GM18498 (cell line): ENCODE measurements around the gene PITPNM3.

Experiments
- ATAC-seq: cut with Tn5 transposase; IDR thresholded peaks from one replicate; pipeline ENCODE4 v1.9.1; 2021; ENCODE audit warnings: mild to moderate bottlenecking, moderate library complexity; ENCODE audit not compliant: unreplicated experiment

Gene PITPNM3

DNA sequence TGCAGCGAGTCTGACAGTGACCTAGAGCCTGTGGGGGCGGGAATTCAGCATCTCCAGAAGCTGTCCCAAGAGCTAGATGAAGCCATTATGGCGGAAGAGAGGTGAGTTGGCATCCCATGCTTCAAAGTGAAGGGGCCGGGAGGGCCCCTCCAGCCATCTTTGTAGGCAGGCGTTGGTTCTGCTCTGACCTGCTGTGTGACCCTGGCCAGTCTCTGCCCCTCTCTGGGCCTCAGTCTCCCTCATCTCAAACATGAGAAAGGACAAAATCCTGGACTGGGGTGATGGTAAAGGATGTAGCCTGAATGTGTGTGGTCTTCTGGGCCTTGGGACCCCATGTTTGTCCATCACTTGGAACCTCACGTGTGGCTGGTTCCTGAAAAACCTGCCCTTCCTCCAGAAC lies 107.0 kb downstream of the PITPNM3 start:
- ATAC-seq: no peak

DNA sequence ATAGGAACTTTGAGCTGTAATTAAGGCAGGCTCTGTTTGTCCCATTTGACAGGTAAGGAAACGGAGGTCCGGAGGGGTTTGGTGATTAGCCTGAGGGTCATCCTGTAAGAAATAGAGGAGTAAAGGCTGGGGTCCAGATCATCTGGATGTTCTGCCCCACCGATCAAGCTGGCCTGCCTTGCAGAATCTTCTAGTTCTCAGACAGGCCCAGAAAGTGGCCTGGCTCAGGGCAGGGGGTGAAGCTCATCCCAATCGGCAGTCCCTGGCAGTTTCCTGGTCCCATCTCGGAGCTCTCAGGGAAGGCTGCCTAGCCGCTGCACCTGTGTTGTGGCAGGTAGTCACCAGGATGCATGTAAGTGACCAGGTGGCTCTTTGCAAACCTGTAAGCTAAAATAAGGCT lies 107.9 kb downstream of the PITPNM3 start:
- ATAC-seq: no peak

DNA sequence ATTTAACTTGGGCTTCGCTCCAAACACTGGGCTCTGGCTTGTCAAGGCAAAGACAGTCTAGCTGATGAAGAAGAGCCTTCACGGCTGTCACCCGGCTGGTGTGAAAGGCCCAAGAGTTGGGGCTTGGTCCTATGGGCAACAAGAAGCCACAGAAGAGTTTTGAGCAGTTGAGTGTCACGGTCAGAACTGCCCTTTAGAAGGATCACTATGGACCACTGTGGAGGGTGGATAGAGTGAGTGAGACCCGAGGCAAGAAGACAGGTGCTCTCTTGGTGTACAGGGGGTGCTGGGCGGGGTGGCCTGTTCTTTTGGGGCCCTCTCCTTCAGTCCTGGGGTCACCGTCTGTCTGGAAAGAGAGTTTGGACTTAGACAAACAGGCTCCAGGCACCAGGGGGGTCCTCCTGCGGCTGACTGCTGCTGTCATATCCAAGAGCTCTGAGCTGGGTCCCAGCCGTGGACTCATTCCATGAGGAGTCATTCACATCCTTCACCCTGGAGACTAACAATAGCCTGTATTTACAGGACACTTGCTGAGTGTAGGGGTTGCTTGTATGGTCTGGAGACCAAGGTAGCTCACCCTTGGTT lies 109.7 kb downstream of the PITPNM3 start:
- no peak for ATAC-seq

DNA sequence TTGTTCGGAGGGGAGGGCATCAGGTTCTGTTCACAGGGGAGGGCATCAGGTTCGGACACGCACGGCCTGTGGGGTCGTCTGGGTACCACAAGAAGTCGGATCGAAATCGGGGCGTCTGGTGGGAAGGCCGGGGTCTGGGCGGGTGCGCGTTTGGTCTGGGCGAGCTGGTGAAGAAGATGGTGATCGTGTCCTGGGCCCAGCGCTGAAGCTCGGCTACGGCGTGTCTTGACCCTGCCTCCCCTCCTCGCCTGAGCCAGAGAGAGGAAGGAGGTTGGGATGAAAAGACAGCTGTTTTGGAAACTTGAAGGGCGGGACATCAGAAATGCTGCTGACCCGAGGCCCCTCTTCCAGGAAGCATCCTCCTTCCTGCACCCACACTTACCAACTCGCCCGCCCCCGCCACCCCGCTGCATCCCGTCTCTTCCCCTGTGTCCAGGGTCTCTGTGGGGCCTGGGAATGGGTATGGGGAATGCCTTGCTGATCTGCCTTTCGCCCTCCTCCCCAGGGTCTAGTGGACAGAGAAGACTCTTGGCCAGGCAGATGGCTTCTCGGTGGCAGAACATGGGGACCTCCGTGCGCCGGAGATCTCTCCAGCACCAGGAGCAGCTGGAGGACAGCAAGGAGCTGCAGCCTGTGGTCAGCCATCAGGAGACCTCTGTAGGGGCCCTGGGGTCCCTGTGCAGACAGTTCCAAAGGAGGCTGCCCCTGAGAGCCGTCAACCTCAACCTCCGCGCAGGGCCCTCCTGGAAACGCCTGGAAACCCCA lies 111.6 kb downstream of the PITPNM3 start:
- ATAC-seq: no peak

DNA sequence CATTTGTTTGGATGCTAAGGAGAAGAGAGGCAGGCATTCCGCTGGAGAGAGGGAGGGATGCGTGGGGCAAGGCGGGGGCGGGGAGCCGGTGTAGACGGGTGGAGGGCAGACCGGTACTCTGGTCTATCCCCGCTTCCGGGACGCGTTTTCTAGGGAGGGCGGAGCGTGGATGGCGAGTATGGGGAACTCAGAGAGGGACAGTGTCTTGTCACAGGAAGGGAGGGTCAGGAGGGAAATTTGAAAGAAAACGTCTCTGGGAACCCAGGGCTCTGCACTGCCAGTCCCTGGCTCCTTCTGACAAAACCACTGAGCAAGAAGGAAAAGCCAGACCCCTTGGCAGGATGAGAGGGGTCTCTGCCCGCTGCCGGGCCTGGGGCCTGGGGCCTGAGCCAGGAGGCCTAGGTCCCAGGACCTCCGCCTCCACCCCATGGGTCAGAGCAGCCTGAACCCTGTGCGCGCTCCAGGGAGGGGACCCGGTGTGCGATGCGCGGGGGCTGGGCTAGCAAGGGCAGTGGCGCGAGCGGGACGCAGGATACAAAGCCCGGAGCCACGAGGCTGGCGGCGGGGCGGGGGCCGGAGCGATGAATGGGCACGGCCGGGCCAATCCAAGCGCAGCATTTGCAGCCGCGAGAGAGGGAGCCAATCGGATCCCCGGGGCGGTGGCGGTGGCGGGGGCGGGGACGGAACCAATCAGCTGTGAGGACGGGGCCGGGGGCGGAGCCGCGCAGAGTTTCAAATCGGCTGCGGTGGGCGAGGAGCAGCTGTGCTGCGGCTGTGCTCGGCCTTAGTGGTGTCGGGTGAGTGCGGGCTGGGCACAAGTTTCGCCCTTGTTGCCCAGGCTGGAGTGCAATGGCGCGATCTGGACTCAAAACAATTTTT lies 112.4 kb downstream of the PITPNM3 start, which contains the start of gene PIMREG:
Gene PIMREG, plus strand, starts transcription at position 764 of the 879 bp plus-strand sequence. CDS start 656 bp downstream, outside the sequence.
- peak; percentile 91 for ATAC-seq

DNA sequence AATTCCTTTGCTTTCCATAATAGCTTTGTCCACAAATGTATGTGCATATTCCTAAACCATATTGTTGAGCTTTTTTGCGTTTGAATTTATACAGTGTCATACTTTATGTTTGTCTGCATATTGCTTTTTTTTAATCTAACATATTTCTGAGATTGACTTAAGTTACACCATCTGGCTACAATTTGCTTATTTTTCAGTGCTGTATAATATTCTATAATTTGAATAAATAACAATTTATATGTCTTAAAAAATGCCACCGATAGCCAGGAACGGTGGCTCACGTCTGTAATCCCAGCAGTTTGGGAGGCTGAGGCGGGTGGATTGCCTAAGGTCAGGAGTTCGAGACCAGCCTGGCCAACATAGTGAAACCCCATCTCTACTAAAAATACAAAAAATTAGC lies 113.6 kb downstream of the PITPNM3 start:
- ATAC-seq: no peak

DNA sequence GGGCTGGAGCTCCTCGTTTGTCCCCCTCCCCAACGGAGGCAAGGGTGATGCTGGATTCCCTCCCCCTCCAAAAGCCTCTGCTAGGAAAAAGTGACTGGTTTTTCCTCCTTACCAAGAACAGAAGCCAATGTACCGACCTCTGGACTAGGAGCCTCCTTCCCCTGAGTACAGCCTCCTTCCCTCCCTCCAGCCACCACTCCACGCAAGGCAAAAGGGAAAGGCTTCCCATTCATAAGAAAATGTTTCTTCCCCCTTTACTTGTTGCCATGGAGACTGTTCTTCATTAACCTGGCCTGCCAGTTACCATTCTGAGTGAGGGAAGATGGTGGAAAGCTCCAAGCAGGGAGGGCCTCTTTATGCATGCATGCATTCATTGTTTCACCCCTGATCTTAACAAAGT lies 116.4 kb downstream of the PITPNM3 start:
- no peak for ATAC-seq

DNA sequence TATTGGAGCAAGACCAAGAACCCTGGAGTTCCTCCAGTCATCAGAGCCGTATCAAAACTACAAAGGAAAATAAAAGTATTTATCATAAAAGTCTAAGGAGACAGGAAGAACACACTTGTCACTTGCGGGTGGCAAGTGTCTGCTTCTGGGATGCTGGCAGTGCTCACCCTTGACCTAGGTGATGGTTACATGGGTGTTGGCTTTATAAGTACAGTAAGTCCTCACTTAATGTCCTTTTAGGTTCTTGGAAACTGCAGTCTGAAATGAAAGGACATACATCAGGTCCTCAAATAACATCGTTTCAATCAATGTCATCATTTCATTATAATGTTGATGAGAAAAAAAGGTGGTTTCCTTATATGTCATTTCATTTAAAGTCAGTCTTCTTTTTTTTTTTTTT lies 118.4 kb downstream of the PITPNM3 start:
- no peak for ATAC-seq

DNA sequence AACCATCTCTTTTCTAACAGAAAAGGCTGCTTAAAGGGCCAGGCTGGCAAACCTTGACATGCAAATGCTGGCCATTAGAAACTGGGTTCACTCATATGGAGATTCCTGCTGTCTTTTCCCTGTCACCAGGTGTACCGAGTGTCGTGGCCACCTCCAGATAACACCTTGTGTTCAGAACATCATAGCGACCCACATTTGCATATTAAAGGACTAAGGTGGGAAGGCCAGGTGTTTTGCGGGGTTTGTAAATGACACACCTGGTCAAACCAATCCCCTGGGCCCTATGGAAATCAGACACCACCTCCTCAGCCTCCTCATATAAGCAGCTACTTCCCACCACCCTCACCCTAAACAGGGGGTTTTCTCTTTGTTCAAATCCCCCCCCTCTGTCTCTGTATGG lies 118.9 kb downstream of the PITPNM3 start:
- ATAC-seq: no peak

DNA sequence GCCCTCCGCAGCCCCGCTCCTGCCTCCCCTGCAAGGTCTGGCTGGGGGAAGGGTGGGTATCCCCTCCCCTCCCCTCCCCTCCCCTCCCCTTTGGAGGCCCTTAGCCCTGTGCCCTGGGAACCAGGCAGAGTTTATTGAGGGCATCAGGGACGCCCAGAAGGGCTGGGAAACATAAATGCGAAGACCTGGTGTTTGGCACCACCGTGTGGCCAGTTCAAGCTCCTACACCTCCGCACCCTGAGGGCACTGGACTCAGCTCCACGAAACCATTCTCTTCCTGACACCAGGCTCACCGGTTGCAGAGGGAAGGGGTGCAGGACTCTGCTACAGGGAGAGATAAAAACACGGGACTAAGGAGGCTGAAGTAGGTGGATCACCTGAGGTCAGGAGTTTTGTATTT lies 120.4 kb downstream of the PITPNM3 start:
- no peak for ATAC-seq

DNA sequence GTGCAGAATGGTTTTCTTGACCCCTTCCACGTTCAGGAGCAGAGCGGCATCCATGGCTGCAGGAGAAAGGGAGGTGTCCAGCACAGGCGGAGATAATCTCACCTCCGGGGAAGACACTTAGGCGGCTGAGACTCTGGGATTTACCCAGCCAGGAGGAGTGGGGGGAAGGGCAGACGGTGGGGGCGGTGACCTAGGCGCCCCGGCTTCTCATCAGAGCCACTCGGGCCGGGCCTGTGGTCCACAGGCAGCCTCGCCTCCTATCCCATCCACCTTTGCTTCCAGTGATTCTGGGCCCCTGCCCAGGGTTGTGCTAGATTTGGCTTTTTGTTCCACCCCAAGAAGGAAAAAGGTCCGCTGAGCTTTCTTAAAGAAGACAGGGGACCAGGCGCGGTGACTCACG lies 121.3 kb downstream of the PITPNM3 start, which contains the start of gene AIPL1:
Gene AIPL1, minus strand, starts transcription at position 71 of the 400 bp plus-strand sequence. Its CDS starts 17 bp downstream, at position 54.
- no peak for ATAC-seq

DNA sequence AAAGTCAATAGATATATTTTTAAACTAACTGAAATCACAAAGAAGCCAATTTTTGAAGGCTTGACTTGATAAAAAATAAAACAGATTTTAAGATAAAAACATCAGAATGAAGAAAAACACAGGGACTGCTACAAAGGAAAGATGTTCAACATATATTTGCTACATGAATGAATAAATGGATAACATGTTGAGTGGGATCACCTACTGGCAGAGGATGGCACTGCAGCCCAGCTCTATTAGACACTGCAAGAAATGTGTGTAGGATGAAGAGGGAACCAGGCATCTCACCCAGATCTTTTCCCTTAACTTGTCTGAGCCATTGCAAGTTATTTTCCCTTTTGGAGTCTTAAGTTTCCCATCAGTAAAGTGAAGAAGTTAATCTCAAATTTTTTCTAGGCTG lies 125.6 kb downstream of the PITPNM3 start:
- ATAC-seq: no peak

DNA sequence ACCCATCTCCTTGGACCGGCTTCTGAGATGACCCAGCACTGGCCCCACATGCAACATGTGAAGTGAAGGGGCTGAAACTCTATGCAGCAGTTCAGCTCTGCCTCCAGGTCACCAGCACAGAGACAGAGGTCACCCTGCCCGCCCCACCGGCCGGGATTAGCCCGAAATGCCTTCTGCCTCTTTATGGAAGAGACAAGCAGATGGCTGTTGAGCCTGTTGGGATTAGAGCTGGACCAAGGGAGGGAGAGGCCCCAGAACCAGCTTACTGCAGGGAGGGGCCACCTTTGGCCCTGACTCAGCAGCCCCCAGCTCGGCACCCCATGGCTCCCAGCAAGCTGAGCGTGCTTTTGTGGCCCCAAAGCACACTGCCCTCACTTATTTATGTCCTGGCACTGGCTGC lies 127.1 kb downstream of the PITPNM3 start:
- ATAC-seq: no peak

DNA sequence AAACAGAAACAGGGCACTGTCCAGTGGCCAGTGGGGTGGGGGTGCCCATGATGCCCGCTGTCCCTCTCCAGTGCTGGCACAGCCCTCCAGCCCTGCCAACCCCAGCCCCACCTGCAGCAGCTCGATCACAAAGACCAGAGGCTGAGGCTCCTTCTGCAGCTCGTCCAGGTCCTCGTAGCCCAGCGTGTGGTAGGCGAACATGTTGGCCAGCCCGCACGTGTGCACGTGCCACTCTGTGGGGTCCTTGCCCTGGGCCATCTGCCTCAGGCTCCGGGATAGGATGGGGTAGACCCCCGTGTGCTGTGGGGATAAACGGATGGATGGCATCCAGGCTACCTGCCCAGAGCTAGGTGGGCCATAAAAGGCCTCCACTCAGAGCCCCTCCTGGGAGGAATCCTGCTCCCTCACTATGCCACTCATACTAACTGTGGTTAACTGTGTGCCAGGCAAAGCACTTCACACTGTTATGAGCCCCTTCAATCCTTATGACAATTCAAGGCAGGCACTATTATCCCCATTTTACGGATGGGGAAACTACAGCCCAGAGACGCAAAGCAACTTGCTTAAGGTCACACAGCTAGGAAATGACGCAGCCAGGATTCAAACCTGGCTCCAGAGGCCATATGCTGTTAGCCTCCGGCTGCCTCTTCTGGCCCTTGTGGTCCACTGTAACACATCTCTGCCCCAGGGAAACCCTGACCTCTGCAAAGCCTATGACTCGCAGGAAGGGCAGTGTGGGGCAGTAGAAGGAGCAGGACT lies 128.0 kb downstream of the PITPNM3 start:
- no peak for ATAC-seq

DNA sequence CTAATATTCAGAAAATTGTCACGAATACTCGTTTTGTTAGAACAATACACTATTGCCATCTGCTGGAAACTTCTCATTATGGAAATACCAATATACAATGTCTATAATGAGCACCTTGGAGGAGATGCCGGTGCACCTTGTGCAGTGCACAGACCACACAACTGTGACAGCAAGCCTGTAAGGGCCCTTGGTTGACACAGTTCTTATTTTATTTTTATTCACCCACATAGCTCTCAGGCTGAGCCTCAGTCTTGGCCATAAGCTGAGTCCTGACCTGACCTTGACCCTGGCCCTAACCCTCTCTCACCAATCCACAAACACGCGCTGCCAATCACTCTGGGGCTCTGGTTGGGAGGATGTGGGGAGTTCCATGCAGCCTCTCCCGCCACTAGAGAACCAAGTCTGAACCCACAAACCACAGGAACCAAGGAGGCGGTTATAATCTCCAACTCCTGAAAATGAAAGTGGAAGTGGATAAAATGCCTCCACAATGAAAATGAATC lies 129.0 kb downstream of the PITPNM3 start:
- no peak for ATAC-seq

DNA sequence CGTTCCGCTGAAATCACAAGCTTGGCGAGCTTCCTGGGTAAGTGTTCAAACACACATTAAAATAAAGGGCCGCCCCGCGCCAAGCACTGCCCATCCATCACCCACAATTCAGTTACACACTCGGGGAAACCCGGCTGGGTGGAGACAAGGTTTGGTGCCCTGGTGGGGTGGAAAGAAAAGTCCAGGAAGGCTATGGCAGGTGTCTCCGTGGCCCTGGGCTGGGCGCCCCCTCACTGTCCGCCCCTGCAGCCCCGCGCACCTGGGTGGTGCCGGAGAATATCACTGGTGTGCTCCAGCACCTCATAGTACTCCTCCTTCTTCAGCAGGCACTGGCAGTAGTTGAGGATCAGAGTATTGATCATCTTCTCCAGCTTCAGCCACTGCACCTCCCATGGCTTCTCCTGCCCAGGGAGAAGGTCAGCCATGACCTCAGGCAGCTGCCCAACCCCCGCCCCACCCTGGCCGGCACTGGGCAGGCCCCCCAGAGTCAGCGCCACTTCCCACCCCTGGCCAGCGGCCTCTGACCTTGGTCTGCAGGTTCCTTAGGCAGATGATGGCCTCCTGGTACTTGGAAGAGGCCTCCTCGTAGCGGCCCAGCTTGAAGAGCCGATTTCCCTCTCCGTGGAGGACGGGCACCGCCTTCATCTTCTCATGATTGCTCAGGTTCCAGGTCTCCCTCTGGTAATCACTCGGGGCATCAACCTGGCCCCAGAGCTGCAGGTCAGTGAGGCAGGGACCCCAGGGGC lies 129.8 kb downstream of the PITPNM3 start:
- no peak for ATAC-seq

DNA sequence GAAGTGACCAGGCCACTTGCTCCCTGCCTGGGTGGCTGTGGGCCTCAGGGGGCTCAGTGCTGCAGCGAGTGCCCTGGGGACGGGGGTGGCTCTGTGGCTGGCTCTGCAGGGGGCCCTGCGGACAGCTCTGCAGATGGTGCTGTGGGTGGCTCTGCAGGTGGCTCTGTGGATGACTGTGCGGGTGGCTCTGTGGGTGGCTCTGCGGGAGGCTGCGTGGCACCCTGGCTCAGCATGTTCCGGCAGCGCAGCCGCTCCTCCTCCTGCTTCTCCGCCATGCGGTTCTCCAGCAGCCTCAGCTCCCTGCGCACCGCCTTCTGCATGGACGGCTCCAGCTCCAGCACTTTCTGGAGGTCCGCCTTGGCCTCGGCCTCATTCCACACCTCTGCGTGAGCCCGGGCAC lies 130.9 kb downstream of the PITPNM3 start:
- no peak for ATAC-seq

DNA sequence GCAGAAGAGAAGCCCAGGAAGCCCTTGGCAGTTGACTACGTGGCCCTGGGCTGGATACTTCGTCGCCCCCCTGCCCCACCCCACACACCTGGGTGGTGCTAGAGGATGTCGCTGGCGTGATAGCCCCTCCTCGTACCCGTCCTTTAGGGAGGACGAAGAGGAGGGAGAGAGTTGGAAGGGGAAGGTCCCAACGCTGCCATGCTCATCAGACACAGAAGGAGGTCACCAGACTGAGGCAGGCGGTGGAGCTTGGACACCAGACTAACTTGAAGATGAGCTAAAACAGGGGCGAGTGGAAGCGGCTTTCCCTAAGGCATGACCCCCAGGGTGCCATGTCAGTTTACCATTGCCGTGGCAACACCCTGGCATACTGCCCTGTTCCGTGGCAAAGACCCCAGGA lies 132.4 kb downstream of the PITPNM3 start:
- ATAC-seq: no peak

DNA sequence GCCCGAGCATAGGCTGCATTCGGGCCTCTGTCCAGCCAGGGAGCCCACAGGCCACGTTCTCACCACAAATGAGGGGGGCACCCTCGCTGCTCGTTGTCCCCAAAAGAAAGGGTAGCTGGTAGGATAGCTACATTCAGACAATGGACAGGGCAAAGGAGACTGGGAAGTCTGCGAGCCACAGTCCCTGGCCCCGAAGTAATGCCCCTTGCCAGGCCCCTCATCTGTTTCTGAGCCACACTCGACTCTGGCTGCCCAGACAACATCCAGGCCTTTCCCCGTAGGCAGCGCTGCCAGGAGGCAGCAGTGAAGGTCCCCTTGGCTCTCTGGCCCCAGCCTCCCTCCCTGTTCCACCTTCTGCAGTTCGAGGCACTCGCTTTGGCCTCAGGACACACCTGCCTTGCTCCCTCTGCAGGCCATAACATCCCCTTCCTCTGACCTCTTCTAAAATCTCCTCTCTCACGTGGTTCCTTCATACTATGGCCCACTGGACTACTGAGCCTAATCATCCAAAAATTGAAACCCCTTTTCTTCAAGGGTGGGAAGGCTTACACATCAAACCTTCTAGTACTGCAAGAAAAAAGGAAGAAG lies 133.6 kb downstream of the PITPNM3 start:
- ATAC-seq: no peak
